Liver (tissue), 9 donors: ENCODE measurements around the gene ZMYND8. TPM values are rescaled to one million over a fixed set of nuclear protein-coding genes. Genes with fewer than 3 reads are reported as not detected.

ENCODE experiments used
- DNase-seq: peaks from one replicate; pipeline ENCODE4 v3.0.0-alpha.2; 2017; ENCODE audit warnings: low spot score
- H3K27ac ChIP-seq, 2 donors: one replicate each; pipeline ENCODE4 v1.7.0; 2013; ENCODE audit warnings: inconsistent platforms in 2 of 2, low read length in 2 of 2, control low read depth in 1 of 2, low read depth in 1 of 2, mild to moderate bottlenecking in 1 of 2
- H3K27me3 ChIP-seq, 4 donors: one replicate each; pipeline versions ENCODE4 v1.6.1 to v1.7.0; 2013; ENCODE audit warnings: low read length in 3 of 4, inconsistent platforms in 1 of 4, mild to moderate bottlenecking in 1 of 4, moderate library complexity in 1 of 4; ENCODE audit not compliant: control insufficient read depth in 4 of 4, insufficient read depth in 4 of 4
- H3K36me3 ChIP-seq, 4 donors: one replicate each; pipeline versions ENCODE4 v1.6.1 to v1.7.0; 2013; ENCODE audit warnings: low read length in 3 of 4, mild to moderate bottlenecking in 3 of 4, low read depth in 1 of 4, moderate library complexity in 1 of 4; ENCODE audit not compliant: control insufficient read depth in 4 of 4, insufficient read depth in 3 of 4
- H3K4me1 ChIP-seq, 4 donors: one replicate each; pipeline versions ENCODE4 v1.6.1 to v1.7.0; 2013; ENCODE audit warnings: low read length in 3 of 4, mild to moderate bottlenecking in 3 of 4, moderate library complexity in 1 of 4; ENCODE audit not compliant: control insufficient read depth in 4 of 4, insufficient read depth in 4 of 4
- H3K4me3 ChIP-seq, 3 donors: one replicate each; pipeline versions ENCODE4 v1.6.1 to v1.7.0; 2013; ENCODE audit warnings: low read length in 3 of 3, control low read depth in 1 of 3, low read depth in 1 of 3, mild to moderate bottlenecking in 1 of 3
- H3K9ac ChIP-seq, 2 donors: one replicate each; pipeline ENCODE4 v1.7.0; 2013; ENCODE audit warnings: low read length in 2 of 2, mild to moderate bottlenecking in 2 of 2, moderate library complexity in 2 of 2, control low read depth in 1 of 2, low read depth in 1 of 2
- H3K9me3 ChIP-seq, 4 donors: one replicate each; pipeline versions ENCODE4 v1.6.1 to v1.7.0; 2013; ENCODE audit warnings: low read length in 3 of 4; ENCODE audit not compliant: control insufficient read depth in 4 of 4
- ATF3 ChIP-seq: IDR thresholded peaks from 2 replicates; pipeline ENCODE4 v1.6.1; 2016; ENCODE audit warnings: antibody characterized with exemption
- EGR1 ChIP-seq, 2 donors: IDR thresholded peaks; 2 replicates each; pipeline ENCODE4 v1.6.1; 2016 to 2018; ENCODE audit warnings: antibody characterized with exemption in 2 of 2, low read depth in 2 of 2
- FOXA1 ChIP-seq: IDR thresholded peaks from 2 replicates; pipeline ENCODE4 v1.6.1; 2016; ENCODE audit warnings: antibody characterized with exemption
- FOXA2 ChIP-seq: IDR thresholded peaks from 2 replicates; pipeline ENCODE4 v1.6.1; 2016; ENCODE audit warnings: antibody characterized with exemption
- GABPA ChIP-seq, 2 donors: IDR thresholded peaks in 1 of 2; conservative IDR thresholded peaks in 1 of 2; 2 replicates each; pipeline ENCODE4 v1.6.1; 2016; ENCODE audit warnings: antibody characterized with exemption in 2 of 2, mild to moderate bottlenecking in 1 of 2, moderate library complexity in 1 of 2
- HNF4A ChIP-seq, 2 donors: conservative IDR thresholded peaks; 2 replicates each; pipeline ENCODE4 v1.6.1; 2016; ENCODE audit warnings: antibody characterized with exemption in 2 of 2, mild to moderate bottlenecking in 2 of 2
- HNF4G ChIP-seq: IDR thresholded peaks from 2 replicates; pipeline ENCODE4 v1.6.1; 2016; ENCODE audit warnings: antibody characterized with exemption
- JUND ChIP-seq, 2 donors: IDR thresholded peaks; 2 replicates each; pipeline ENCODE4 v1.6.1; 2016; ENCODE audit warnings: antibody characterized with exemption in 2 of 2
- RAD21 ChIP-seq, 2 donors: IDR thresholded peaks; 2 replicates each; pipeline ENCODE4 v1.6.1; 2016; ENCODE audit warnings: antibody characterized with exemption in 2 of 2, mild to moderate bottlenecking in 2 of 2
- RXRA ChIP-seq, 2 donors: IDR thresholded peaks; 2 replicates each; pipeline ENCODE4 v1.6.1; 2017 to 2018; ENCODE audit warnings: antibody characterized with exemption in 2 of 2, mild to moderate bottlenecking in 1 of 2
- SP1 ChIP-seq: IDR thresholded peaks from 2 replicates; pipeline ENCODE4 v1.6.1; 2018; ENCODE audit warnings: antibody characterized with exemption, mild to moderate bottlenecking
- TAF1 ChIP-seq: conservative IDR thresholded peaks from 2 replicates; pipeline ENCODE4 v1.6.1; 2016; ENCODE audit warnings: antibody characterized with exemption, mild to moderate bottlenecking
- YY1 ChIP-seq: IDR thresholded peaks from 2 replicates; pipeline ENCODE4 v1.6.1; 2016; ENCODE audit warnings: antibody characterized with exemption, mild to moderate bottlenecking
- WGBS: extraction: QIAGEN DNeasy Blood & Tissue Kit; methylation state at CpG from one replicate; pipeline ENCODE4 v1.1.7; 2013; 5-methylcytosine and 5-hydroxymethylcytosine counted together
- polyA plus RNA-seq, 2 donors: library from polyadenylated mRNA; stranded (reverse) in 1 of 2; unstranded in 1 of 2; fragments of 200-250 nt in 1 of 2; fragments of >200 nt in 1 of 2; fragmentation: Nextera tagmentation in 1 of 2; extraction: Ambion mirVana in 1 of 2; gene quantifications; one replicate each; pipeline versions ENCODE4 v1.2.1 to v1.2.3, GENCODE V29; 2013 to 2015
- total RNA-seq, 2 donors: library from RNA; depleted of rRNA; stranded (reverse); fragments of >200 nt; gene quantifications; one replicate each; pipeline ENCODE4 v1.2.3, GENCODE V29; 2014
- TF ChIP-seq, protein P1 (sequence below): fragments of 150-350 bp; IDR thresholded peaks from 2 replicates; pipeline ENCODE4 v1.5.1; 2017; ENCODE audit warnings: improper control_type of control experiment, low read depth, low read length; ENCODE audit not compliant: missing input control
- TF ChIP-seq, protein P2 (sequence below): IDR thresholded peaks from 2 replicates; pipeline ENCODE4 v1.6.1; 2016; ENCODE audit warnings: antibody characterized with exemption
- TF ChIP-seq, protein P3 (sequence below): IDR thresholded peaks from 2 replicates; pipeline ENCODE4 v1.6.1; 2016; ENCODE audit warnings: antibody characterized with exemption
- donor health status: healthy.
- donor health status: healthy.
- donor health status: healthy.
- donor health status: healthy.
- donor health status: healthy.

Gene ZMYND8
- total and polyA plus RNA-seq, 4 donors, result 3.3 to 23.5 (median 6.8) TPM

DNA sequence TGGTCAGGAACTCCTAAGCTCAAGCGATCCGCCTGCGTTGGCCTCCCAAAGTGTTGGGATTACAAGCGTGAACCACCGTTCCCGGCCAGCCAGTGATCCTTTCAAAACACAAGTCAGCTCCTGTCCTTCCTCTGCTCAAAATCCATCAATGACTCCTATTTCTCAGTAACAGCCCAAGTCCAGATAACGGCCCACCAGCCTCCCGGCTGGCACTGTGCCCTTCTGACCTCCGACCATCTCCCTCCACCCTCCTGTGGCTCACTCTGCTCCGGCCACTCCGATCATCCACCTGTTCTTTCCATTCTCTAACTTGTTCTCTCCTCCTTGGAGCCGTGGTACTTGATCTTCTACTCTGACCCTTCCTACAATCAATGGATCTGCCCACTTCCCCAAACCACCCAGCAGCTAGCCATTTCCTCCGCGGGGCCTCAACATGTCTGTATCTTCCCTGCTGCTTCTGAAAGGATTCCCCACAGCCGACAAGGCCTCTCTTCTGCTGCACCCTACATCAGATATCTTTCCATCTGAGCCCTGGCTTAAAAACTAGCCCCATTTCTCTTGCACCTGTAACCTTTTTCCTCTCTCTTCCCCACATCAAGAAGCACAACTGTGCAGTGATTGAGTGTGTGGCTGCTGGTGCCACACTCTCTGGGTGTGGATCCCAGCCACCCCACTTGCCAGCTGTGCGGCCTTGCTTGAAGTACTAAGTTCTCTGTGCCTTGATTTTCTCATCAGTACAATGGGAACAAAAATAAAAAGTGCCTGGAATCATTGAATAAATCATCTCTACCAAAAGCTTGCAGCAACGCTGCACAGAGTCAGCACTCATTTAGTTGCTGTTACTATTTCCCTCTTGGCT lies 6.1 kb upstream of the ZMYND8 start:
- peak; percentile 53 for DNase-seq
- no peaks in the 10 kb centered on the region for H3K27me3 ChIP-seq
- 90% methylated on average over 17 of the region's 17 CpGs for WGBS
- TF ChIP-seq, protein P1, sequence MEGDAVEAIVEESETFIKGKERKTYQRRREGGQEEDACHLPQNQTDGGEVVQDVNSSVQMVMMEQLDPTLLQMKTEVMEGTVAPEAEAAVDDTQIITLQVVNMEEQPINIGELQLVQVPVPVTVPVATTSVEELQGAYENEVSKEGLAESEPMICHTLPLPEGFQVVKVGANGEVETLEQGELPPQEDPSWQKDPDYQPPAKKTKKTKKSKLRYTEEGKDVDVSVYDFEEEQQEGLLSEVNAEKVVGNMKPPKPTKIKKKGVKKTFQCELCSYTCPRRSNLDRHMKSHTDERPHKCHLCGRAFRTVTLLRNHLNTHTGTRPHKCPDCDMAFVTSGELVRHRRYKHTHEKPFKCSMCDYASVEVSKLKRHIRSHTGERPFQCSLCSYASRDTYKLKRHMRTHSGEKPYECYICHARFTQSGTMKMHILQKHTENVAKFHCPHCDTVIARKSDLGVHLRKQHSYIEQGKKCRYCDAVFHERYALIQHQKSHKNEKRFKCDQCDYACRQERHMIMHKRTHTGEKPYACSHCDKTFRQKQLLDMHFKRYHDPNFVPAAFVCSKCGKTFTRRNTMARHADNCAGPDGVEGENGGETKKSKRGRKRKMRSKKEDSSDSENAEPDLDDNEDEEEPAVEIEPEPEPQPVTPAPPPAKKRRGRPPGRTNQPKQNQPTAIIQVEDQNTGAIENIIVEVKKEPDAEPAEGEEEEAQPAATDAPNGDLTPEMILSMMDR, result no peak
- H3K27ac ChIP-seq, result no peak overlapping the region
- H3K9me3 ChIP-seq, result no peaks in the 10 kb centered on the region
- H3K9ac ChIP-seq, result no peak overlapping the region
- H3K4me1 ChIP-seq, result peaks cover 16 to 37% (median 27%) of the 10 kb centered on the region in 4 donors
- H3K36me3 ChIP-seq, result no peaks in the 10 kb centered on the region
- no peak overlapping the region for H3K4me3 ChIP-seq

DNA sequence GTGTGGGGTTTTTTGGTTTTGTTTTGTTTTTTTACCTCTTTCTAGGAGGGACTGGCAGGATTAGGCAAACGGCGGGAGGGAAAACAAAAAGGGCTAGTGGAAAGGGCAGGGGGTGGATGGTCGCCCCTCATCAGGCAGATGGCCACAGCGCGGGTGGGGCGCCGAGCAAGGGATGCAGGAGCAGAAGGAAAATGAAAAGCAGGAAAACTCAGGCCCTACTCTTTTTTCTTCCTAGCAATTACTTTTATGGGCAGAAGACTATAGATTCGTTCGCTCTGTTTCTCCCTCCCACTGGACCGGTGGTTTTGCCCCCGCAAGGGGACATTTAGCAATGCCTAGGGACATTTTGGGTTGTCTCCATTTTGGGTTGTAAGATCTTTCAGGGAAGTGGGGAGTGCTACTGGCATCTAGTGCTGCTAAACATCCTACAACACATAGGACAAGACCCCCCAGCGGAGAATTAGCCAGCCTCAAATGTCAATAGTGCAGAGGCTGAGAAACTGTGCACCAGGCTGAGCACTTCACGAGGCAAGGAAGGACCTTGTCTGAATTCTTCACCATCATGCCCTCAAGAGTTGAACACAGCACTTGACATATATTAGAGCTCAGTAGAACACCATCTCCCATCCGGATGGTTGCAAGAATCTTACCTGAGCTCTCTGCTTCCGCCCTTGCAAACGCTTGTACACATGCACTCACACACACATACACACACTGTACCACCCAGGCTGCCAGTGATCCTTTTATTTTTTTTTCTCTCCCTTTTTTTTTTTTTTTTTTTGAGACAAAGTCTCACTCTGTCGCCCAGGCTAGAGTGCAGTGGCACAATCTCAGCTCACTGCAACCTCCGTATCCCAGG lies 4.8 kb upstream of the ZMYND8 start:
- no peak for DNase-seq
- TF ChIP-seq FOXA2, result no peak
- no peaks in the 10 kb centered on the region for H3K27me3 ChIP-seq
- peak overlapping the region; percentile 92 to 98 for H3K27ac ChIP-seq
- no peaks in the 10 kb centered on the region for H3K9me3 ChIP-seq
- H3K4me3 ChIP-seq, result no peak overlapping the region
- 79% methylated on average over 18 of the region's 18 CpGs for WGBS
- H3K9ac ChIP-seq, result peak overlapping the region in 1 of 2 donors; percentile 10
- peaks cover 23 to 50% (median 36%) of the 10 kb centered on the region in 4 donors for H3K4me1 ChIP-seq
- H3K36me3 ChIP-seq, result no peaks in the 10 kb centered on the region

DNA sequence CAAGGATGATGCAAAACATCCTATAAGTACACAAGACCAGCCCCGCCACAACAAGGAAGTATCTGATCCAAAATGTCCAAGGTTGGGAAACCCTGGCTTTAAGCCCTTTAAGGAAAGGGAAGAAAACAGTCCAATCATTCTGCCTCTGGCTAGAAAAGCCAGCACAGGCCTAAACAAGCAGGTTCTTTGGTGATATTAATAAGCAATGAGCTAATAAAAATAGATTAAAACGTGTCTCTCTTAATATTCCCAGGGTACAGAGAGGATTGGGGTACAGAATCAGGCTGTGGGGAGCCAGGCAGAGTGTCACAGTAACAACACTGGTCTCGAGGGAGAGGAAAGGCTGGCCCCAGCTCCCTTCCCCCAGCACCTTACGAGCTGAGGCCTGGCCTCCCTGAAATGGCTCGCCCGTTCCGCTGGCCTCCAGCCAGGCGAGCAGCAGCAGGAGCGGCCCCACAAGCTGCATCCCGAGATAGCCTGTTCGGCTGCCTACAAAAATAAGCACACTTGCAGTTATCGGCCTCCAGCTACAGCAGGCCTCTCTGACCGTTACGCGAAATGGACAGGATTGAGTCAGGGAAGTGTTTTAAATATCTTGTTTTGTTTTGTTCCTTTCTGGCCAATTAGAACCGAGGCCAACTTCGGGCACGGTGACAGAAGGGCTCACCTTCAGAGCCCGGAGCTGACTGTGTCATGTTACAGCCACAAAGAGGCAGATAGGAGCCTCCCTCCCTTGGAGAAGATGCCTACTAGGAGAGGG lies 4.0 kb upstream of the ZMYND8 start:
- Histone ChIP-seq H3K36me3 (no peaks in the 10 kb centered on the region), H3K9me3 (no peaks in the 10 kb centered on the region), H3K27ac (peak overlapping the region; percentile 92 to 98), H3K27me3 (no peaks in the 10 kb centered on the region), H3K9ac (peak overlapping the region; percentile 10 to 83), H3K4me1 (peaks cover 25 to 56% (median 39%) of the 10 kb centered on the region in 4 donors), H3K4me3 (peak overlapping the region in 1 of 3 donors; percentile 26)
- 6% methylated on average over 19 of the region's 19 CpGs for WGBS
- DNase-seq, result peak; percentile 92
- TF ChIP-seq YY1 (peak; percentile 55), TAF1 (peak; percentile 56), FOXA1 (no peak), RAD21 (IDR thresholded peaks at IDR 0.05) (peak; percentile 36 to 65), ATF3 (peak; percentile 86), RXRA (IDR thresholded peaks at IDR 0.05) (peak; percentile 38 to 51), FOXA2 (no peak), HNF4G (no peak), GABPA (IDR thresholded peaks at IDR 0.05 in 1 of 2, conservative IDR thresholded peaks at IDR 0.05 in 1 of 2) (no peak), SP1 (peak; percentile 64), EGR1 (IDR thresholded peaks at IDR 0.05; ENCODE audit: low read depth in 2 of 2) (peak in 1 of 2 donors; percentile 39), HNF4A (conservative IDR thresholded peaks at IDR 0.05) (peak; percentile 36 to 41), JUND (IDR thresholded peaks at IDR 0.05) (peak in 1 of 2 donors; percentile 57)
- TF ChIP-seq, protein P1, result no peak
- TF ChIP-seq, protein P2, sequence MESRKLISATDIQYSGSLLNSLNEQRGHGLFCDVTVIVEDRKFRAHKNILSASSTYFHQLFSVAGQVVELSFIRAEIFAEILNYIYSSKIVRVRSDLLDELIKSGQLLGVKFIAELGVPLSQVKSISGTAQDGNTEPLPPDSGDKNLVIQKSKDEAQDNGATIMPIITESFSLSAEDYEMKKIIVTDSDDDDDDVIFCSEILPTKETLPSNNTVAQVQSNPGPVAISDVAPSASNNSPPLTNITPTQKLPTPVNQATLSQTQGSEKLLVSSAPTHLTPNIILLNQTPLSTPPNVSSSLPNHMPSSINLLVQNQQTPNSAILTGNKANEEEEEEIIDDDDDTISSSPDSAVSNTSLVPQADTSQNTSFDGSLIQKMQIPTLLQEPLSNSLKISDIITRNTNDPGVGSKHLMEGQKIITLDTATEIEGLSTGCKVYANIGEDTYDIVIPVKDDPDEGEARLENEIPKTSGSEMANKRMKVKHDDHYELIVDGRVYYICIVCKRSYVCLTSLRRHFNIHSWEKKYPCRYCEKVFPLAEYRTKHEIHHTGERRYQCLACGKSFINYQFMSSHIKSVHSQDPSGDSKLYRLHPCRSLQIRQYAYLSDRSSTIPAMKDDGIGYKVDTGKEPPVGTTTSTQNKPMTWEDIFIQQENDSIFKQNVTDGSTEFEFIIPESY, result no peak
- TF ChIP-seq, protein P3, sequence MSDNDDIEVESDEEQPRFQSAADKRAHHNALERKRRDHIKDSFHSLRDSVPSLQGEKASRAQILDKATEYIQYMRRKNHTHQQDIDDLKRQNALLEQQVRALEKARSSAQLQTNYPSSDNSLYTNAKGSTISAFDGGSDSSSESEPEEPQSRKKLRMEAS, result peak; percentile 33
